ENCODE measurements around the gene FAM107B. TPM values are rescaled to one million over a fixed set of nuclear protein-coding genes. Genes with fewer than 3 reads are reported as not detected.

Gene FAM107B
- total RNA-seq, 1 donor from 2014 or later = 50.9 TPM

- Mint-ChIP-seq H3K27ac (no peak overlapping the region), H3K36me3 (no peaks in the 10 kb centered on the region), H3K4me3 (no peak overlapping the region), H3K4me1 (ENCODE audit: unreplicated experiment) (peaks cover 22% of the 10 kb centered on the region), H3K9me3 (peaks cover 10% of the 10 kb centered on the region), H3K27me3 (no peaks in the 10 kb centered on the region)
- no peak for DNase-seq (ENCODE audit: extremely low spot score, unreplicated experiment)
- no peak for TF ChIP-seq CTCF (conservative IDR thresholded peaks at IDR 0.05)
Observed at GRCh38 chr10:14703631-14704001, 71.1 kb downstream of the FAM107B start.

GRCh38 chr10:14701466-14701865 is 73.2 kb downstream of the FAM107B start:
- Mint-ChIP-seq H3K9me3 (peaks cover 13% of the 10 kb centered on the region), H3K36me3 (no peaks in the 10 kb centered on the region)
- no peak for TF ChIP-seq CTCF (conservative IDR thresholded peaks at IDR 0.05)

GRCh38 chr10:14700546-14700945 is 74.2 kb downstream of the FAM107B start:
- no peak overlapping the region for H3K4me3 Mint-ChIP-seq
- TF ChIP-seq CTCF (conservative IDR thresholded peaks at IDR 0.05) = no peak
- no peak for DNase-seq (ENCODE audit: extremely low spot score, unreplicated experiment)
- peaks cover 2% of the 10 kb centered on the region for H3K27me3 Mint-ChIP-seq
- peaks cover 13% of the 10 kb centered on the region for H3K9me3 Mint-ChIP-seq
- no peak overlapping the region for H3K27ac Mint-ChIP-seq
- peaks cover 18% of the 10 kb centered on the region for H3K4me1 Mint-ChIP-seq (ENCODE audit: unreplicated experiment)
- H3K36me3 Mint-ChIP-seq = no peaks in the 10 kb centered on the region

More at GRCh38 chr10:14701466-14701865, 73.2 kb downstream of the FAM107B start:
- Mint-ChIP-seq H3K27ac (no peak overlapping the region), H3K27me3 (peaks cover 2% of the 10 kb centered on the region), H3K4me1 (ENCODE audit: unreplicated experiment) (peaks cover 20% of the 10 kb centered on the region), H3K4me3 (no peak overlapping the region)
- DNase-seq (ENCODE audit: extremely low spot score, unreplicated experiment) = no peak

GRCh38 chr10:14699482-14699881 is 75.2 kb downstream of the FAM107B start:
- H3K9me3 Mint-ChIP-seq = peaks cover 13% of the 10 kb centered on the region
- TF ChIP-seq CTCF (conservative IDR thresholded peaks at IDR 0.05) = no peak
- DNase-seq (ENCODE audit: extremely low spot score, unreplicated experiment) = no peak

GRCh38 chr10:14698829-14699170 is 75.9 kb downstream of the FAM107B start:
- Mint-ChIP-seq H3K36me3 (no peaks in the 10 kb centered on the region), H3K27me3 (peaks cover 2% of the 10 kb centered on the region), H3K27ac (no peak overlapping the region), H3K9me3 (peaks cover 13% of the 10 kb centered on the region), H3K4me3 (no peak overlapping the region), H3K4me1 (ENCODE audit: unreplicated experiment) (peaks cover 16% of the 10 kb centered on the region)
- no peak for DNase-seq (ENCODE audit: extremely low spot score, unreplicated experiment)
- no peak for TF ChIP-seq CTCF (conservative IDR thresholded peaks at IDR 0.05)

More at GRCh38 chr10:14699482-14699881, 75.2 kb downstream of the FAM107B start:
- H3K4me3 Mint-ChIP-seq = no peak overlapping the region
- H3K4me1 Mint-ChIP-seq (ENCODE audit: unreplicated experiment) = peaks cover 16% of the 10 kb centered on the region
- no peaks in the 10 kb centered on the region for H3K36me3 Mint-ChIP-seq
- no peak overlapping the region for H3K27ac Mint-ChIP-seq
- peaks cover 2% of the 10 kb centered on the region for H3K27me3 Mint-ChIP-seq

Measured in type B pancreatic cell (in vitro differentiated cells).